GM12872 (cell line): Measurements from ENCODE around the gene MRPS17.

Experiments
- CTCF ChIP-seq: IDR thresholded peaks from 3 replicates; pipeline ENCODE4 v1.5.1; 2011; ENCODE audit warnings: low read depth, mild to moderate bottlenecking, low read length, moderate library complexity; ENCODE audit not compliant: insufficient read depth

The MRPS17 gene

GRCh38 chr7:55951637-55952351 is at the start of gene MRPS17:
Gene MRPS17, plus strand, starts transcription at chr7:55951877. Its CDS starts 1,319 bp downstream, at chr7:55953196.
- no peak for TF ChIP-seq CTCF

GRCh38 chr7:55903985-55904759 is 47.5 kb upstream of the MRPS17 start:
- TF ChIP-seq CTCF, result no peak

- TF ChIP-seq CTCF, result no peak
Measured at GRCh38 chr7:55912748-55913158, 38.9 kb upstream of the MRPS17 start.

GRCh38 chr7:55917771-55918170 is 33.9 kb upstream of the MRPS17 start:
- no peak for TF ChIP-seq CTCF

- no peak for TF ChIP-seq CTCF
Measured at GRCh38 chr7:55928006-55928767, 23.5 kb upstream of the MRPS17 start.

- TF ChIP-seq CTCF, result no peak
Measured at GRCh38 chr7:55931421-55932151, 20.1 kb upstream of the MRPS17 start.

- no peak for TF ChIP-seq CTCF
Measured at GRCh38 chr7:55939514-55940123, 12.1 kb upstream of the MRPS17 start.
